SU-DHL-6 (cell line): ENCODE measurements around the gene CDH16.

ENCODE experiments used
- EZH2phosphoT487 ChIP-seq: fragments of 200-600 bp; sonication (generic), shearing (Covaris generic); conservative IDR thresholded peaks from 2 replicates; pipeline ENCODE4 v1.6.1; 2018; ENCODE audit warnings: mild to moderate bottlenecking, antibody characterized with exemption, low read length, moderate library complexity, mixed read lengths
- TF ChIP-seq, protein P1 (sequence below): fragments of 200-600 bp; sonication (generic); IDR thresholded peaks from one replicate; pipeline ENCODE4 v1.5.1; 2017; ENCODE audit warnings: antibody characterized with exemption, mild to moderate bottlenecking, low read length, moderate library complexity; ENCODE audit not compliant: insufficient read depth, poor library complexity, severe bottlenecking

DNA sequence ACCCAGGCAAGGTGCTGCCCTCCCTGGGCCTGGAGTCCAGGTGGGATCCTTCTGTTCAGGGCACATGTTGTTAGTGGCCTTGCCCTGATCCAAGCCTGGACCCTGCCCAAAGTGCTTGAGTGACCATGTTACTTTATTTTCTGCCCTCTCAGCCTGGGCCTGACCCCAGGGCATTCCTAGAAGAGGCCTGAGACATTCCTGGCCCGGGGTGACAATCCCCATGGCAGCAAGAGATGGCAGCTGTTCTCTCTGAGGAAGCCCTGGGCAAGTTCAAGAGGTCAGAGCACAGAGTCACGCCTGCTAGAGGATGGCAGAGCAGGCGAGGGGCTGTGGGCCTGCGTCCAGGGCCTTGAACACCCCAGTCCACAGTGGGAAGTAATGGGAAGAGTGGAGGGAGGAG is 5.0 kb downstream of the CDH16 start:
- TF ChIP-seq, protein P1, sequence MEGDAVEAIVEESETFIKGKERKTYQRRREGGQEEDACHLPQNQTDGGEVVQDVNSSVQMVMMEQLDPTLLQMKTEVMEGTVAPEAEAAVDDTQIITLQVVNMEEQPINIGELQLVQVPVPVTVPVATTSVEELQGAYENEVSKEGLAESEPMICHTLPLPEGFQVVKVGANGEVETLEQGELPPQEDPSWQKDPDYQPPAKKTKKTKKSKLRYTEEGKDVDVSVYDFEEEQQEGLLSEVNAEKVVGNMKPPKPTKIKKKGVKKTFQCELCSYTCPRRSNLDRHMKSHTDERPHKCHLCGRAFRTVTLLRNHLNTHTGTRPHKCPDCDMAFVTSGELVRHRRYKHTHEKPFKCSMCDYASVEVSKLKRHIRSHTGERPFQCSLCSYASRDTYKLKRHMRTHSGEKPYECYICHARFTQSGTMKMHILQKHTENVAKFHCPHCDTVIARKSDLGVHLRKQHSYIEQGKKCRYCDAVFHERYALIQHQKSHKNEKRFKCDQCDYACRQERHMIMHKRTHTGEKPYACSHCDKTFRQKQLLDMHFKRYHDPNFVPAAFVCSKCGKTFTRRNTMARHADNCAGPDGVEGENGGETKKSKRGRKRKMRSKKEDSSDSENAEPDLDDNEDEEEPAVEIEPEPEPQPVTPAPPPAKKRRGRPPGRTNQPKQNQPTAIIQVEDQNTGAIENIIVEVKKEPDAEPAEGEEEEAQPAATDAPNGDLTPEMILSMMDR: no peak
- no peak for TF ChIP-seq EZH2phosphoT487
